SJCRH30 (cell line): ENCODE results near the gene TTC28. TPM values are rescaled to one million over a fixed set of nuclear protein-coding genes. Genes with fewer than 3 reads are reported as not detected.
A peak's percentile ranks its signal among the peaks of the same experiment; 100 is the strongest.
"Not testable (repeated sequence)": the region's sequence is repeated elsewhere in the genome, so short reads cannot be mapped to it uniquely, and the experiment has no call there.

ENCODE experiments used
- DNase-seq, 2 experiments: peaks; one replicate each; pipeline ENCODE4 v3.0.0-alpha.2; 2015 to 2020
- H3K27ac ChIP-seq: fragments of 250-450 bp; sonication (Bioruptor Pico); 2 replicates; pipeline ENCODE4 v1.5.1; 2020; ENCODE audit warnings: mild to moderate bottlenecking, moderate library complexity
- H3K27me3 ChIP-seq: fragments of 250-450 bp; sonication (Bioruptor Pico); 2 replicates; pipeline ENCODE4 v1.5.1; 2020; ENCODE audit warnings: mild to moderate bottlenecking, moderate library complexity
- H3K36me3 ChIP-seq: fragments of 250-450 bp; sonication (Bioruptor Pico); 2 replicates; pipeline ENCODE4 v1.5.1; 2020; ENCODE audit warnings: mild to moderate bottlenecking, moderate library complexity
- H3K4me1 ChIP-seq: fragments of 250-450 bp; sonication (Bioruptor Pico); 2 replicates; pipeline ENCODE4 v1.5.1; 2020; ENCODE audit warnings: mild to moderate bottlenecking, moderate library complexity
- H3K4me3 ChIP-seq: fragments of 250-450 bp; sonication (Bioruptor Pico); 2 replicates; pipeline ENCODE4 v1.5.1; 2020; ENCODE audit warnings: mild to moderate bottlenecking, moderate library complexity
- H3K9me3 ChIP-seq: fragments of 250-450 bp; sonication (Bioruptor Pico); replicated peaks from 2 replicates; pipeline ENCODE4 v1.5.1; 2020; ENCODE audit warnings: mild to moderate bottlenecking, moderate library complexity
- total RNA-seq: library from RNA; depleted of rRNA; stranded (reverse); fragments of >200 nt; shearing (Covaris generic); gene quantifications from 2 replicates; pipeline ENCODE4 v1.2.3, GENCODE V29; 2014

TTC28 gene
- total RNA-seq, 1 experiment from 2014 or later, result 12.8 TPM

GRCh38 chr22:28480000-28480715 is 199.5 kb downstream of the TTC28 start:
- H3K4me3 ChIP-seq, result no peak overlapping the region
- peak; percentile 4 to 22 for DNase-seq
- H3K36me3 ChIP-seq, result no peaks in the 10 kb centered on the region
- H3K27me3 ChIP-seq, result no peaks in the 10 kb centered on the region
- H3K9me3 ChIP-seq, result no peaks in the 10 kb centered on the region
- H3K27ac ChIP-seq, result no peak overlapping the region
- H3K4me1 ChIP-seq, result no peaks in the 10 kb centered on the region; the same call in 1 of the 2 replicates

GRCh38 chr22:28478564-28478963 is 201.1 kb downstream of the TTC28 start:
- DNase-seq, result no peak
- Histone ChIP-seq H3K27me3 (no peaks in the 10 kb centered on the region), H3K9me3 (no peaks in the 10 kb centered on the region), H3K4me1 (no peaks in the 10 kb centered on the region; the same call in 1 of the 2 replicates), H3K4me3 (no peak overlapping the region), H3K27ac (no peak overlapping the region), H3K36me3 (no peaks in the 10 kb centered on the region)

DNA sequence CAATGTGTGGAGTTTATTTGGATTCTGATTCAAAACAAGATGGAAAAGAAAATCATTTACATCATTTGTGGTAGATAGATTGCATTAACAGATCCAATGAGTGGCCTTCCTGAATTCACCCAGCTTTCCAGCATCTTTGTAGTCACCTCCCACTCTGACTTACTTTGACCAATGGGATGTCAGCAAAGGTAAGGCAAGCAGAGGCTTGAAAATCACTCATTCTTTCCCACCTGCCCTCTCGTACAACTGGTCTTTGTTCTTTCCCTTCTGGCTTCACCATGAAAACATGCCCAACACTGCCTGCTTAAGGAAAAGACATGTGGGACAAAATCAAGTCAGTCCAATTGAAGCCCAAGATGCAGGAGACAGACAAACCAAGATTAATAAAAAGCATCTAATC is 202.1 kb downstream of the TTC28 start:
- no peaks in the 10 kb centered on the region for H3K27me3 ChIP-seq
- no peaks in the 10 kb centered on the region for H3K9me3 ChIP-seq
- H3K36me3 ChIP-seq, result no peaks in the 10 kb centered on the region
- no peak overlapping the region for H3K27ac ChIP-seq
- H3K4me3 ChIP-seq, result no peak overlapping the region
- no peak for DNase-seq
- no peaks in the 10 kb centered on the region; the same call in 1 of the 2 replicates for H3K4me1 ChIP-seq

DNA sequence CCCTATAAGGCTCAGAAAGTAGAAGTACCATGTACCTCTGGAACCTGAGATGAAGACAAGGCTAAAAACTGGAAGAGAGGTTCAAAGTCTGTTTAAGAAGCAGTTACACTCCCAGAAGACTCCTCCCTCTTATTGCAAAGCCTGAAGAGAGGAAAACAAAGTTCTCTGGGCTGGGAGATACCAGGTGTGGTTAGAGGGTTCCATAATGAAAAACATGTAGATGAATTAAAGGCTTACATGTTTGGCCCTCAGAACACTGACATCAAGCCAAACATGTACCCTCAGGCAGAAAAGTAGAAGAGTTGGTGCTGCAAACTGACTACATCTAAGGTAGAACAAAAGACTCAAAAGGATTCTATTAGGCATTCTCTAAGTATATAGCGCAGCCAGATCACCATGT is 205.3 kb downstream of the TTC28 start:
- H3K36me3 ChIP-seq, result no peaks in the 10 kb centered on the region
- no peaks in the 10 kb centered on the region for H3K9me3 ChIP-seq
- no peak overlapping the region for H3K27ac ChIP-seq
- H3K4me1 ChIP-seq, result no peaks in the 10 kb centered on the region
- no peak overlapping the region for H3K4me3 ChIP-seq
- no peak for DNase-seq
- no peaks in the 10 kb centered on the region for H3K27me3 ChIP-seq

DNA sequence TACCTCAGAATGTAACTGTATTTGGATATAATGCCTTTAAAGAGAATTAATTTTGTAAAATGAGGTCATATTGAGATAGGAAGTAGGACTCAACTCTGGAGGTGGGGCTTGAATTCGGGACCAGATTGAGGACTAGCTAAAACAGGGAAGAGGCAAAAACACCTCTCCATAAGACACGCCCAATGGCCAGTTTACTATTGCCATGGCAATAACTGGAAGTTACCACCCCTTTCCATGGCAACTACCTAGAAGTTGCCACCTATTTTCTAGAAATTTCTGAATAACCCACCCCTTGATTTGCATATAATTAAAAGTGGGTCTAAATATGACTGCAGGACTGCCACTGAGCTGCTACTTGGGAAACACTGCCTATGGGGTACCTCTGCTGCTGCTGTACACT is 206.4 kb downstream of the TTC28 start:
- Histone ChIP-seq H3K4me3 (no peak overlapping the region), H3K9me3 (no peaks in the 10 kb centered on the region), H3K4me1 (no peaks in the 10 kb centered on the region), H3K27ac (no peak overlapping the region), H3K36me3 (no peaks in the 10 kb centered on the region), H3K27me3 (no peaks in the 10 kb centered on the region)
- no peak for DNase-seq

GRCh38 chr22:28467055-28467454 is 212.6 kb downstream of the TTC28 start:
- not testable (repeated sequence) for H3K4me3 ChIP-seq, H3K36me3 ChIP-seq, H3K27me3 ChIP-seq, H3K27ac ChIP-seq, H3K9me3 ChIP-seq, H3K4me1 ChIP-seq, DNase-seq

GRCh38 chr22:28466399-28466798 is 213.2 kb downstream of the TTC28 start:
- Histone ChIP-seq H3K27ac (no peak overlapping the region), H3K9me3 (no peaks in the 10 kb centered on the region), H3K4me1 (no peaks in the 10 kb centered on the region), H3K4me3 (no peak overlapping the region), H3K27me3 (no peaks in the 10 kb centered on the region), H3K36me3 (no peaks in the 10 kb centered on the region)
- DNase-seq, result no peak

- no peak for DNase-seq
- Histone ChIP-seq H3K9me3 (no peaks in the 10 kb centered on the region), H3K36me3 (no peaks in the 10 kb centered on the region), H3K27me3 (no peaks in the 10 kb centered on the region), H3K4me1 (no peaks in the 10 kb centered on the region), H3K4me3 (no peak overlapping the region), H3K27ac (no peak overlapping the region)
These were observed 213.8 kb downstream of the TTC28 start for GRCh38 chr22:28465841-28466240.

GRCh38 chr22:28464127-28464526 is 215.5 kb downstream of the TTC28 start:
- H3K27ac ChIP-seq, result no peak overlapping the region
- H3K4me1 ChIP-seq, result no peaks in the 10 kb centered on the region
- H3K9me3 ChIP-seq, result no peaks in the 10 kb centered on the region
- H3K27me3 ChIP-seq, result no peaks in the 10 kb centered on the region
- no peak for DNase-seq
- no peaks in the 10 kb centered on the region for H3K36me3 ChIP-seq
- no peak overlapping the region for H3K4me3 ChIP-seq

- H3K36me3 ChIP-seq, H3K27ac ChIP-seq, H3K27me3 ChIP-seq, H3K4me3 ChIP-seq, DNase-seq, H3K4me1 ChIP-seq, H3K9me3 ChIP-seq: not testable (repeated sequence)
These were observed 216.2 kb downstream of the TTC28 start for GRCh38 chr22:28463408-28463807.

DNA sequence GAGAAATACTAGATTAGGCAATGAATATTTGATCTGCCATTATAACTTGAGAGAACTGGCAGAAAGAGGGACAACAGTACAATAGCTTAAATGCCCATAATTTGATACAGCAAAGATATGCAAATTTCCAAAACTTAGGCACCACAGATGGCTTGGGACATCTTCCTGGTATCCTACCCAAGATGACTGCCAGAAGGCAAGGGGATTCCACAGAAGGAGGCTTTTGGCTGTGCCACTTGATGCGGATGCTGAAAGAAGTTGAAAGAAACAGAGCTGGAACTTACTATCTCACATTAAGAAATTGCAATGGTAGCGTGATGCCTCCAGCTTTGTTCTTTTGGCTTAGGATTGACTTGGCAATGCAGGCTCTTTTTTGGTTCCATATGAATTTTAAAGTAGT is 216.7 kb downstream of the TTC28 start:
- H3K27me3 ChIP-seq, result no peaks in the 10 kb centered on the region
- no peaks in the 10 kb centered on the region for H3K36me3 ChIP-seq
- no peak overlapping the region for H3K27ac ChIP-seq
- H3K9me3 ChIP-seq, result no peaks in the 10 kb centered on the region
- no peak overlapping the region for H3K4me3 ChIP-seq
- H3K4me1 ChIP-seq, result no peaks in the 10 kb centered on the region
- no peak for DNase-seq

GRCh38 chr22:28462041-28462440 is 217.6 kb downstream of the TTC28 start:
- Histone ChIP-seq H3K9me3 (no peaks in the 10 kb centered on the region), H3K36me3 (no peaks in the 10 kb centered on the region), H3K4me1 (no peaks in the 10 kb centered on the region), H3K27me3 (no peaks in the 10 kb centered on the region), H3K4me3 (no peak overlapping the region), H3K27ac (no peak overlapping the region)
- no peak for DNase-seq

DNA sequence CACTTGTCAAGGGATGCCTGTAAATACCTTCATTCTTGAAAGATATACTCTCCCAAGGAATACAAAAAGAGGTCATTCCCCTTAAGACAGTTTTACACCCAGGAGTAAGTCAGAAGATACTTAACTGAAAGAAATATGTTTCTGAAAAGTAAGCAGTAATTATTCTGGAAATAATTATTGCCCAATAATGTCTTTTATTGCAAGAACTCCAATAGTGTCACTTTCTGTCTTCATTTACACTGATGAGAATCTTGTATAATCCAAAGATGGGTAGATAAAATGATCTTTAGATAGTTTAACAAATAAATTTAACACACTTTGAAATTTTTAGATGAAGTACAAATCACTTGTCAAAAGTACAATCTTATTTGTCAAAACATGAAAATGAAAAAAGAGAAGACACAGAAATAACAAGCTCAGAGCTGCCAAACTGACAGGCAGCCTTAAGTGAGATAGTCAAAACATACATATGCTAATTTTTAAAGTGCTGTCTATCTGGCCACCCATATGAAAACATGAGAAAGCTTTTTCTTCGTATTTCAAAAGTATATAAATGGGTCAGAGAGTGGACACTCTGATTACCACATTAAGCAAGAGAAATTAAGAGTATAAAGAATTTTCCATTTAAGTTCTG is 225.1 kb downstream of the TTC28 start:
- Histone ChIP-seq H3K4me3 (no peak overlapping the region), H3K4me1 (no peaks in the 10 kb centered on the region), H3K9me3 (no peaks in the 10 kb centered on the region), H3K36me3 (no peaks in the 10 kb centered on the region), H3K27ac (no peak overlapping the region), H3K27me3 (no peaks in the 10 kb centered on the region)
- DNase-seq, result no peak

GRCh38 chr22:28450109-28450508 is 229.5 kb downstream of the TTC28 start:
- no peaks in the 10 kb centered on the region for H3K36me3 ChIP-seq
- no peak for DNase-seq
- no peaks in the 10 kb centered on the region for H3K27me3 ChIP-seq
- no peak overlapping the region for H3K4me3 ChIP-seq
- no peaks in the 10 kb centered on the region for H3K9me3 ChIP-seq
- H3K4me1 ChIP-seq, result no peaks in the 10 kb centered on the region
- H3K27ac ChIP-seq, result no peak overlapping the region

GRCh38 chr22:28449041-28449440 is 230.6 kb downstream of the TTC28 start:
- Histone ChIP-seq H3K4me1 (no peaks in the 10 kb centered on the region), H3K4me3 (no peak overlapping the region), H3K36me3 (no peaks in the 10 kb centered on the region), H3K9me3 (no peaks in the 10 kb centered on the region), H3K27me3 (no peaks in the 10 kb centered on the region), H3K27ac (no peak overlapping the region)
- no peak for DNase-seq

GRCh38 chr22:28448625-28449024 is 231.0 kb downstream of the TTC28 start:
- no peak overlapping the region for H3K4me3 ChIP-seq
- DNase-seq, result no peak
- H3K36me3 ChIP-seq, result no peaks in the 10 kb centered on the region
- H3K27me3 ChIP-seq, result no peaks in the 10 kb centered on the region
- no peaks in the 10 kb centered on the region for H3K9me3 ChIP-seq
- H3K4me1 ChIP-seq, result no peaks in the 10 kb centered on the region
- no peak overlapping the region for H3K27ac ChIP-seq
